Vagina (tissue), 2 donors: ENCODE data around the gene DCC.

Source experiments
- POLR2A ChIP-seq, 2 donors: fragments of 450-650 bp; IDR thresholded peaks; one replicate each; pipeline ENCODE4 v1.6.1; 2017; ENCODE audit warnings: antibody characterized with exemption in 2 of 2, mild to moderate bottlenecking in 2 of 2, moderate library complexity in 2 of 2
- TF ChIP-seq, protein P1 (sequence below), 3 experiments: fragments of 450-650 bp in 2 of 3; fragments of 200-600 bp in 1 of 3; sonication (generic) in 1 of 3; IDR thresholded peaks; one replicate each; pipeline ENCODE4 v1.5.1; 2017 to 2019; ENCODE audit warnings: antibody characterized with exemption in 3 of 3, mild to moderate bottlenecking in 2 of 3, moderate library complexity in 2 of 3

DNA sequence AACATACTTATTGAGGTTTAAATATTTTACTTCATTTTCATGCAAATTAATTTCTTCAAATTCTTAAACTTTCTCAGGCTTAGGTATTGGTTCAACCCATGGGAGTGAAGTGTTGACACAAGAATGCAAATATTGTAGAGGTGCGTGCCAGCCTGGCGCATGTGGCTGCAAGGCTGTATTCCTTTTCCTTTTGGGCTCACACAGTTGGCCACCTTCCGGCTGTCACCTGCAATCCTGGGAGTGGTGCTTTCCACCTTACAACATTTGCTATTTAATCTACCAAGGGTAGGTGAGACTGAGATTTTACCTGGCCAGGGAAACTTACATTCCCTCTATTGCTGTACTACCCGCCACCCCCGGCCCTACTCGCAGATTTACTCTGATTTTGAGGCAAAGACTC lies 141.1 kb downstream of the DCC start:
- TF ChIP-seq, protein P1, sequence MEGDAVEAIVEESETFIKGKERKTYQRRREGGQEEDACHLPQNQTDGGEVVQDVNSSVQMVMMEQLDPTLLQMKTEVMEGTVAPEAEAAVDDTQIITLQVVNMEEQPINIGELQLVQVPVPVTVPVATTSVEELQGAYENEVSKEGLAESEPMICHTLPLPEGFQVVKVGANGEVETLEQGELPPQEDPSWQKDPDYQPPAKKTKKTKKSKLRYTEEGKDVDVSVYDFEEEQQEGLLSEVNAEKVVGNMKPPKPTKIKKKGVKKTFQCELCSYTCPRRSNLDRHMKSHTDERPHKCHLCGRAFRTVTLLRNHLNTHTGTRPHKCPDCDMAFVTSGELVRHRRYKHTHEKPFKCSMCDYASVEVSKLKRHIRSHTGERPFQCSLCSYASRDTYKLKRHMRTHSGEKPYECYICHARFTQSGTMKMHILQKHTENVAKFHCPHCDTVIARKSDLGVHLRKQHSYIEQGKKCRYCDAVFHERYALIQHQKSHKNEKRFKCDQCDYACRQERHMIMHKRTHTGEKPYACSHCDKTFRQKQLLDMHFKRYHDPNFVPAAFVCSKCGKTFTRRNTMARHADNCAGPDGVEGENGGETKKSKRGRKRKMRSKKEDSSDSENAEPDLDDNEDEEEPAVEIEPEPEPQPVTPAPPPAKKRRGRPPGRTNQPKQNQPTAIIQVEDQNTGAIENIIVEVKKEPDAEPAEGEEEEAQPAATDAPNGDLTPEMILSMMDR (IDR thresholded peaks at IDR 0.05), result no peak
- no peak for TF ChIP-seq POLR2A (IDR thresholded peaks at IDR 0.05)
